ENCODE data around the gene CEACAM4. TPM values are rescaled to one million over a fixed set of nuclear protein-coding genes. Genes with fewer than 3 reads are reported as not detected.

The CEACAM4 gene
- total and polyA plus RNA-seq, 2 of the 4 experiments (the other 2 are of a cell fraction): not detected

DNA sequence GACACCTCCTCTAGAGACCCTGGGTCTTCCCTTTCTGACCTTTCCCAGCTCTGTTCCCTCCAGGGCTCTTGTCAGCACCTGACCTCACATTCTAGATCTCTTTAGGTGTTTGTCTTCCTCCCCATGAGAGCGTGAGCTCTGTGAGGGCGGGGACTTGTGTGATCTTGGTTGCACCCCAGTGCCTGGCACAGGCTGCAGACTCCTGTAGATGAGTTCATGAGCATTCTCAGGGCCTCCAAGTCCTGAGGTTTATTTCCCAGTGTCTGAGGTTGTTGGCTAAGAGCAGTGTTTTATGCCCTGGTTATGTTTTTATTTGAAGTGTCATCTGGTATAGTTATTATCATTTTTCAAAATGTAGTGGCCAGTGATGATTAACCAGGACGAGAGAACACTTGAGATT, 596 bp downstream of the CEACAM4 start:
- Histone ChIP-seq H4K20me1 (ENCODE audit: insufficient read depth, low read length) (no peaks in the 10 kb centered on the region), H3K4ac (ENCODE audit: low read depth, low read length) (no peak overlapping the region), H3K27ac (ENCODE audit: insufficient read depth, low read length) (no peak overlapping the region), H2AFZ (replicated peaks; ENCODE audit: low read length, poor library complexity) (no peak overlapping the region), H3K9me3 (ENCODE audit: control insufficient read depth, insufficient read depth, low read length) (no peaks in the 10 kb centered on the region), H3K14ac (replicated peaks; ENCODE audit: low read depth, low read length) (no peak overlapping the region), H2AK5ac (ENCODE audit: low read depth, low read length) (no peak overlapping the region), H3K4me1 (ENCODE audit: control insufficient read depth, insufficient read depth, low read length) (no peaks in the 10 kb centered on the region), H4K5ac (ENCODE audit: low read depth, low read length) (no peak overlapping the region), H2AK9ac (replicated peaks; ENCODE audit: low read depth, low read length, poor library complexity) (no peak overlapping the region), H3K79me1 (ENCODE audit: low read depth in 1 of 2, low read length in 2 of 2) (no peaks in the 10 kb centered on the region), H3K27me3 (ENCODE audit: control insufficient read depth, insufficient read depth, low read length) (peaks cover 2% of the 10 kb centered on the region; the same call in 1 of the 2 replicates), H3K18ac (ENCODE audit: low read depth, low read length) (no peak overlapping the region), H2BK20ac (ENCODE audit: low read depth, low read length) (no peak overlapping the region), H3K36me3 (ENCODE audit: control insufficient read depth, insufficient read depth, low read length) (no peaks in the 10 kb centered on the region), H2BK120ac (ENCODE audit: low read depth, low read length) (no peak overlapping the region), H3K23ac (ENCODE audit: low read depth, low read length) (no peak overlapping the region), H2BK5ac (ENCODE audit: low read depth, low read length, poor library complexity, severe bottlenecking) (no peak overlapping the region), H3K9ac (ENCODE audit: low read depth, low read length) (no peak overlapping the region), H3K56ac (ENCODE audit: extremely low read depth, insufficient read depth, low read length) (no peak overlapping the region), H2BK15ac (ENCODE audit: low read depth, low read length) (no peak overlapping the region), H4K8ac (ENCODE audit: low read depth in 2 of 2, low read length in 2 of 2) (no peak overlapping the region), H3K4me2 (ENCODE audit: low read depth, low read length) (no peak overlapping the region), H3K4me3 (ENCODE audit: insufficient read depth, low read depth, low read length) (no peak overlapping the region), H4K91ac (ENCODE audit: insufficient read depth, low read depth, low read length) (no peak overlapping the region), H3K9me1 (ENCODE audit: insufficient read depth, low read length) (no peaks in the 10 kb centered on the region)
- BruUV-seq (replicated peaks): no TSS peak
- no peak for DNase-seq
- dilution Hi-C loops (cut with HindIII; ENCODE audit: low sequenced_read_pairs, unreplicated experiment) (no loop called here), intact Hi-C loops (cut with micrococcal nuclease) (no loop called here), in situ Hi-C loops (cut with MboI; ENCODE audit: low sequenced_read_pairs) (no loop called here)
- CTCF ChIA-PET: no interaction called here
- POLR2A ChIA-PET (ENCODE audit: unreplicated experiment): no interaction called here
- TF ChIP-seq CHD1 (IDR thresholded peaks at IDR 0.05; ENCODE audit: low read depth, low read length) (no peak), MAZ (IDR thresholded peaks at IDR 0.05; ENCODE audit: borderline replicate concordance, low read depth, low read length) (no peak), MXI1 (IDR thresholded peaks at IDR 0.05; ENCODE audit: borderline replicate concordance, low read depth, low read length) (no peak), CEBPB (IDR thresholded peaks at IDR 0.05; ENCODE audit: low read depth, low read length) (no peak), SMC3 (IDR thresholded peaks at IDR 0.05; ENCODE audit: low read depth, low read length) (no peak), RAD21 (IDR thresholded peaks at IDR 0.05; ENCODE audit: low read length) (no peak), MAFK (IDR thresholded peaks at IDR 0.05; ENCODE audit: low read depth, low read length) (no peak), RFX5 (IDR thresholded peaks at IDR 0.05; ENCODE audit: low read depth, low read length) (no peak), POLR2A (IDR thresholded peaks at IDR 0.05; ENCODE audit: low read depth, low read length) (no peak)
- TF ChIP-seq, protein P1, sequence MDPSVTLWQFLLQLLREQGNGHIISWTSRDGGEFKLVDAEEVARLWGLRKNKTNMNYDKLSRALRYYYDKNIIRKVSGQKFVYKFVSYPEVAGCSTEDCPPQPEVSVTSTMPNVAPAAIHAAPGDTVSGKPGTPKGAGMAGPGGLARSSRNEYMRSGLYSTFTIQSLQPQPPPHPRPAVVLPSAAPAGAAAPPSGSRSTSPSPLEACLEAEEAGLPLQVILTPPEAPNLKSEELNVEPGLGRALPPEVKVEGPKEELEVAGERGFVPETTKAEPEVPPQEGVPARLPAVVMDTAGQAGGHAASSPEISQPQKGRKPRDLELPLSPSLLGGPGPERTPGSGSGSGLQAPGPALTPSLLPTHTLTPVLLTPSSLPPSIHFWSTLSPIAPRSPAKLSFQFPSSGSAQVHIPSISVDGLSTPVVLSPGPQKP (IDR thresholded peaks at IDR 0.05; ENCODE audit: borderline replicate concordance, low read depth, low read length): no peak
- TF ChIP-seq, protein P2, sequence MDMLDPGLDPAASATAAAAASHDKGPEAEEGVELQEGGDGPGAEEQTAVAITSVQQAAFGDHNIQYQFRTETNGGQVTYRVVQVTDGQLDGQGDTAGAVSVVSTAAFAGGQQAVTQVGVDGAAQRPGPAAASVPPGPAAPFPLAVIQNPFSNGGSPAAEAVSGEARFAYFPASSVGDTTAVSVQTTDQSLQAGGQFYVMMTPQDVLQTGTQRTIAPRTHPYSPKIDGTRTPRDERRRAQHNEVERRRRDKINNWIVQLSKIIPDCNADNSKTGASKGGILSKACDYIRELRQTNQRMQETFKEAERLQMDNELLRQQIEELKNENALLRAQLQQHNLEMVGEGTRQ (IDR thresholded peaks at IDR 0.05; ENCODE audit: low read depth, low read length): no peak
- TF ChIP-seq, protein P3, sequence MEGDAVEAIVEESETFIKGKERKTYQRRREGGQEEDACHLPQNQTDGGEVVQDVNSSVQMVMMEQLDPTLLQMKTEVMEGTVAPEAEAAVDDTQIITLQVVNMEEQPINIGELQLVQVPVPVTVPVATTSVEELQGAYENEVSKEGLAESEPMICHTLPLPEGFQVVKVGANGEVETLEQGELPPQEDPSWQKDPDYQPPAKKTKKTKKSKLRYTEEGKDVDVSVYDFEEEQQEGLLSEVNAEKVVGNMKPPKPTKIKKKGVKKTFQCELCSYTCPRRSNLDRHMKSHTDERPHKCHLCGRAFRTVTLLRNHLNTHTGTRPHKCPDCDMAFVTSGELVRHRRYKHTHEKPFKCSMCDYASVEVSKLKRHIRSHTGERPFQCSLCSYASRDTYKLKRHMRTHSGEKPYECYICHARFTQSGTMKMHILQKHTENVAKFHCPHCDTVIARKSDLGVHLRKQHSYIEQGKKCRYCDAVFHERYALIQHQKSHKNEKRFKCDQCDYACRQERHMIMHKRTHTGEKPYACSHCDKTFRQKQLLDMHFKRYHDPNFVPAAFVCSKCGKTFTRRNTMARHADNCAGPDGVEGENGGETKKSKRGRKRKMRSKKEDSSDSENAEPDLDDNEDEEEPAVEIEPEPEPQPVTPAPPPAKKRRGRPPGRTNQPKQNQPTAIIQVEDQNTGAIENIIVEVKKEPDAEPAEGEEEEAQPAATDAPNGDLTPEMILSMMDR (conservative IDR thresholded peaks at IDR 0.05; ENCODE audit: low read depth, low read length): no peak
- no peak for ATAC-seq (ENCODE audit: low read depth)
- WGBS, 2 experiments (ENCODE audit: extremely low coverage in 2 of 2, insufficient read length in 1 of 2): no CpG with 5 or more reads among the region's 3 CpGs
